Measurements from ENCODE around the gene S100B. TPM values are rescaled to one million over a fixed set of nuclear protein-coding genes. Genes with fewer than 3 reads are reported as not detected.
"Not testable (repeated sequence)": the region's sequence is repeated elsewhere in the genome, so short reads cannot be mapped to it uniquely, and the experiment has no call there.

Gene S100B
- polyA plus RNA-seq, 4 donors: 4.3 to 14.2 (median 4.5) TPM; not detected in 1

DNA sequence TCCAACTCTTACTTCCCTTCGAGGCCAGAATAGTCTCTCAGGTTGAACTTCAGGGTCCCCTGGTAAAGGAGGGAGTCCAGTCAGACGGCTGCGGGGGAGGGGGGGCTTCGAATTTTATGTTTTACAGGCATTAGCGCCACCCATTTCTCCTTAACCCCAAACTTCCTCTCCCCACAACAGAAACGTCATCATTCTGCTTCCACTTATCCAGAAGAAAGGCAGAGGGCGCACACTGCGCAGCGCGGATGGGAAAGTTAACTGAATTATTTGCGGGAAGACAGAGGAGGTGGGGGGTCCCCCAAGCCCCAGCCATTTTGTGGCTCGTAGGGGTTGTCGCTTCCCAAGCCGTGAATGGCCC is 30.1 kb upstream of the S100B start:
- FAIRE-seq (no peak), DNase-seq (peak; percentile 56 to 84)
- peaks cover 0 to 10% (median 2%) of the 10 kb centered on the region in 3 donors for H3K4me1 ChIP-seq (ENCODE audit: control insufficient read depth in 3 of 3, insufficient read depth in 2 of 3, low read depth in 1 of 3, low read length in 2 of 3)
- no peaks in the 10 kb centered on the region for H3K9me3 ChIP-seq (ENCODE audit: control insufficient read depth in 2 of 2, insufficient read depth in 1 of 2, low read depth in 1 of 2, low read length in 1 of 2)
- H3K36me3 ChIP-seq (ENCODE audit: control insufficient read depth in 3 of 3, insufficient read depth in 2 of 3, low read depth in 1 of 3, low read length in 3 of 3): peaks cover 0 to 3% (median 2%) of the 10 kb centered on the region in 3 donors
- H3K27me3 ChIP-seq (ENCODE audit: control insufficient read depth in 3 of 3, insufficient read depth in 3 of 3, low read length in 3 of 3): no peaks in the 10 kb centered on the region
- H3K27ac ChIP-seq (ENCODE audit: low read depth in 1 of 3, low read length in 2 of 3): peak overlapping the region; percentile 62 to 94 (median 94)
- 0 to 3% (median 1%) methylated on average over 14 of the region's 14 CpGs for WGBS, 3 donors
- peak overlapping the region; percentile 34 to 97 (median 81) for H3K4me3 ChIP-seq (ENCODE audit: low read depth in 1 of 3, low read length in 3 of 3)

GRCh38 chr21:46634427-46634826 is 29.5 kb upstream of the S100B start:
- H3K27me3 ChIP-seq (ENCODE audit: control insufficient read depth in 3 of 3, insufficient read depth in 3 of 3, low read length in 3 of 3): no peaks in the 10 kb centered on the region
- H3K4me1 ChIP-seq (ENCODE audit: control insufficient read depth in 3 of 3, insufficient read depth in 2 of 3, low read depth in 1 of 3, low read length in 2 of 3): peaks cover 0 to 10% (median 2%) of the 10 kb centered on the region in 3 donors
- peak overlapping the region in 2 of 3 donors; percentile 94 for H3K27ac ChIP-seq (ENCODE audit: low read depth in 1 of 3, low read length in 2 of 3)
- FAIRE-seq: no peak
- H3K4me3 ChIP-seq (ENCODE audit: low read depth in 1 of 3, low read length in 3 of 3): peak overlapping the region in 1 of 3 donors; percentile 97
- DNase-seq: no peak
- peaks cover 0 to 3% (median 2%) of the 10 kb centered on the region in 3 donors for H3K36me3 ChIP-seq (ENCODE audit: control insufficient read depth in 3 of 3, insufficient read depth in 2 of 3, low read depth in 1 of 3, low read length in 3 of 3)
- WGBS, 3 donors: 73 to 87% (median 83%) methylated on average over 8 of the region's 8 CpGs
- H3K9me3 ChIP-seq (ENCODE audit: control insufficient read depth in 2 of 2, insufficient read depth in 1 of 2, low read depth in 1 of 2, low read length in 1 of 2): no peaks in the 10 kb centered on the region

- H3K9me3 ChIP-seq (ENCODE audit: control insufficient read depth in 2 of 2, insufficient read depth in 1 of 2, low read depth in 1 of 2, low read length in 1 of 2): no peaks in the 10 kb centered on the region
- H3K27me3 ChIP-seq (ENCODE audit: control insufficient read depth in 3 of 3, insufficient read depth in 3 of 3, low read length in 3 of 3): no peaks in the 10 kb centered on the region
- peaks cover 0 to 10% (median 2%) of the 10 kb centered on the region in 3 donors for H3K4me1 ChIP-seq (ENCODE audit: control insufficient read depth in 3 of 3, insufficient read depth in 2 of 3, low read depth in 1 of 3, low read length in 2 of 3)
- 84 to 93% (median 87%) methylated on average over 5 of the region's 5 CpGs for WGBS, 3 donors
- H3K27ac ChIP-seq (ENCODE audit: low read depth in 1 of 3, low read length in 2 of 3): no peak overlapping the region
- no peak overlapping the region for H3K4me3 ChIP-seq (ENCODE audit: low read depth in 1 of 3, low read length in 3 of 3)
- no peak for FAIRE-seq
- DNase-seq: no peak
- peaks cover 0 to 3% (median 2%) of the 10 kb centered on the region in 3 donors for H3K36me3 ChIP-seq (ENCODE audit: control insufficient read depth in 3 of 3, insufficient read depth in 2 of 3, low read depth in 1 of 3, low read length in 3 of 3)
Observed at GRCh38 chr21:46633566-46633965, 28.7 kb upstream of the S100B start.

DNA sequence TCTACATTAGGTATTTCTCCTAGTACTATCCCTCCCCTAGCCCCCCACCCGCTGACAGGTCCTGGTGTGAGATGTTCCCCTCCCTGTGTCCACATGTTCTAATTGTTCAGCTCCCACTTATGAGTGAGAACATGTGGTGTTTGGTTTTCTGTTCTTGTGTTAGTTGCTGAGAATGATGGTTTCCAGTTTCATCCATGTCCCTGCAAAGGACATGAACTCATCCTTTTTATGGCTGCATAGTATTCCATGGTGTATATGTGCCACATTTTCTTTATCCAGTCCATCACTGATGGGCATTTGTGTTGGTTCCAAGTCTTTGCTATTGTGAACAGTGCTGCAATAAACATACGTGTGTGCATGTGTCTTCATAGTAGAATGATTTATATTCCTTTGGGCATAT is 26.0 kb upstream of the S100B start:
- 82 to 88% (median 87%) methylated on average over 2 of the region's 2 CpGs for WGBS, 3 donors
- not testable (repeated sequence) for H3K4me3 ChIP-seq (ENCODE audit: low read depth in 1 of 3, low read length in 3 of 3); H3K27me3 ChIP-seq (ENCODE audit: control insufficient read depth in 3 of 3, insufficient read depth in 3 of 3, low read length in 3 of 3); H3K4me1 ChIP-seq (ENCODE audit: control insufficient read depth in 3 of 3, insufficient read depth in 2 of 3, low read depth in 1 of 3, low read length in 2 of 3); DNase-seq; H3K36me3 ChIP-seq (ENCODE audit: control insufficient read depth in 3 of 3, insufficient read depth in 2 of 3, low read depth in 1 of 3, low read length in 3 of 3); H3K27ac ChIP-seq (ENCODE audit: low read depth in 1 of 3, low read length in 2 of 3); FAIRE-seq
- peaks cover 0 to 13% of the 10 kb centered on the region in 2 donors for H3K9me3 ChIP-seq (ENCODE audit: control insufficient read depth in 2 of 2, insufficient read depth in 1 of 2, low read depth in 1 of 2, low read length in 1 of 2)

DNA sequence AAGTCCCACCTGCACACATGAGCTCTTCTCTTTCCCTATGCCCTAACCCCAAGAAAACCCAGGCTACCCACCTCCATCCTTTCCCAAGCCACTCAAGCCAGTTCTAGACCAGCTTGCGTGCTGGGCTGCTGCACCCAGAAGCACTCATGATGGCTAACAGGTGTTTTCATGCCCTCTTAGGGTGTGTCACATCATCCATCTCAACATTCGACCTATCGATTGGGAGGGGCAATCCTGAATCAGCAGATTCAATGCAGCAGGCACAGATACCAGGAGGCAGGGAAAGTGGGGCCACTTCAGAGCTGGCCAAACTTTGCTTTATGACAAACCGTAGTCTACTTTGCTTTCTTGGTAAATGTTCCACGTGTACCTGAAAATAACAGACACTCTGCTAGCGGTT is 24.0 kb upstream of the S100B start:
- DNase-seq (no peak), FAIRE-seq (no peak)
- no peaks in the 10 kb centered on the region for H3K4me1 ChIP-seq (ENCODE audit: control insufficient read depth in 3 of 3, insufficient read depth in 2 of 3, low read depth in 1 of 3, low read length in 2 of 3)
- no peak overlapping the region for H3K27ac ChIP-seq (ENCODE audit: low read depth in 1 of 3, low read length in 2 of 3)
- H3K4me3 ChIP-seq (ENCODE audit: low read depth in 1 of 3, low read length in 3 of 3): no peak overlapping the region
- WGBS, 3 donors: 79 to 80% (median 80%) methylated on average over 6 of the region's 6 CpGs
- peaks cover 0 to 23% of the 10 kb centered on the region in 2 donors for H3K9me3 ChIP-seq (ENCODE audit: control insufficient read depth in 2 of 2, insufficient read depth in 1 of 2, low read depth in 1 of 2, low read length in 1 of 2)
- no peaks in the 10 kb centered on the region for H3K27me3 ChIP-seq (ENCODE audit: control insufficient read depth in 3 of 3, insufficient read depth in 3 of 3, low read length in 3 of 3)
- no peaks in the 10 kb centered on the region for H3K36me3 ChIP-seq (ENCODE audit: control insufficient read depth in 3 of 3, insufficient read depth in 2 of 3, low read depth in 1 of 3, low read length in 3 of 3)

GRCh38 chr21:46627726-46628125 is 22.8 kb upstream of the S100B start:
- H3K4me3 ChIP-seq (ENCODE audit: low read depth in 1 of 3, low read length in 3 of 3): no peak overlapping the region
- WGBS, 3 donors: 82 to 89% (median 86%) methylated on average over 4 of the region's 4 CpGs
- H3K9me3 ChIP-seq (ENCODE audit: control insufficient read depth in 2 of 2, insufficient read depth in 1 of 2, low read depth in 1 of 2, low read length in 1 of 2): peaks cover 0 to 23% of the 10 kb centered on the region in 2 donors
- H3K4me1 ChIP-seq (ENCODE audit: control insufficient read depth in 3 of 3, insufficient read depth in 2 of 3, low read depth in 1 of 3, low read length in 2 of 3): no peaks in the 10 kb centered on the region
- FAIRE-seq (no peak), DNase-seq (no peak)
- H3K36me3 ChIP-seq (ENCODE audit: control insufficient read depth in 3 of 3, insufficient read depth in 2 of 3, low read depth in 1 of 3, low read length in 3 of 3): no peaks in the 10 kb centered on the region
- H3K27me3 ChIP-seq (ENCODE audit: control insufficient read depth in 3 of 3, insufficient read depth in 3 of 3, low read length in 3 of 3): no peaks in the 10 kb centered on the region
- H3K27ac ChIP-seq (ENCODE audit: low read depth in 1 of 3, low read length in 2 of 3): no peak overlapping the region

DNA sequence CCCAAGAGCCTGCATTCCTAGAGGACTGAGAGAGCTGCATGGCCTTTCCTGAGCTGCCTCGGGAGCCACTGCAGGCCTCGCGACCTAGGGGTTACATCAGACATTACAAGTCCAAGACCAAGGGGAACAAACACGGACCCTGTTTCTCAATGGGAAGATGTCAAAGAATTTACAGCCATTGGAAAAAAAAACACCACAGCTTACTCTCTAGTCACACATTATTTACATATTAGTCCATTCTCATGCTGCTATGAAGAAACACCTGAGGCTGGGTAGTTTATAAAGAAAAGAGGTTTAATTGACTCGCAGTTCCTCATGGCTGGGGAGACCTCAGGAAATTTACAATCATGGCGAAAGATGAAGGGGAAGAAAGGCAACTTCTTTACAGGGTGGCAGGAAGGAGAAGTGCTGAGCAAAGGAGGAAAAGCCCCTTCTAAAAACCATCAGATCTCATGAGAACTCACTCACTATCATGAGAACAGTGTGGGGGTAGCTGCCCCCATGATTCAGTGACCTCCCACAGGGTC is 22.2 kb upstream of the S100B start:
- Histone ChIP-seq H3K36me3 (ENCODE audit: control insufficient read depth in 3 of 3, insufficient read depth in 2 of 3, low read depth in 1 of 3, low read length in 3 of 3) (no peaks in the 10 kb centered on the region), H3K4me1 (ENCODE audit: control insufficient read depth in 3 of 3, insufficient read depth in 2 of 3, low read depth in 1 of 3, low read length in 2 of 3) (no peaks in the 10 kb centered on the region), H3K9me3 (ENCODE audit: control insufficient read depth in 2 of 2, insufficient read depth in 1 of 2, low read depth in 1 of 2, low read length in 1 of 2) (peaks cover 0 to 23% of the 10 kb centered on the region in 2 donors), H3K27me3 (ENCODE audit: control insufficient read depth in 3 of 3, insufficient read depth in 3 of 3, low read length in 3 of 3) (no peaks in the 10 kb centered on the region), H3K27ac (ENCODE audit: low read depth in 1 of 3, low read length in 2 of 3) (no peak overlapping the region), H3K4me3 (ENCODE audit: low read depth in 1 of 3, low read length in 3 of 3) (no peak overlapping the region)
- no peak for DNase-seq
- 78 to 83% (median 82%) methylated on average over 6 of the region's 6 CpGs for WGBS, 3 donors
- no peak for FAIRE-seq

DNA sequence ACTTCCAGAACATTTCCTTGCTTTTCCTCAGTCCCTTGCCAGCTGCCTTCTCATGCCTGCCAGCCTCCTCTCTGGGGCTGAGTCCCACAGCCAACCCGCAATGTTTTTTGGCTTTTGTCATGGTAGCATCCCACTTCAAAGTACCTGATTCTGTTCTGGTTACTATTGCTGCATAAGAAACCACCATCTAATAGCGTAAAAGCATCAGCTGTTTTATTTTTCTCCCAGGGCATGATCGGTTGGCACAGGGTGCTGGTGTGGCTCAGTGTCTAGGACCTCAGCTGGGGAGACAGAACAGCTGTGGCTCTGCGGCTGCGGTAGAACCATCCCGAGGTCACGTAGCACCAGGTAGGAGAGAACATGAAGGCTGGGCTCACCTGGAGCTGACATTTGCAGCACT is 21.7 kb upstream of the S100B start:
- Histone ChIP-seq H3K4me1 (ENCODE audit: control insufficient read depth in 3 of 3, insufficient read depth in 2 of 3, low read depth in 1 of 3, low read length in 2 of 3) (no peaks in the 10 kb centered on the region), H3K27me3 (ENCODE audit: control insufficient read depth in 3 of 3, insufficient read depth in 3 of 3, low read length in 3 of 3) (no peaks in the 10 kb centered on the region), H3K27ac (ENCODE audit: low read depth in 1 of 3, low read length in 2 of 3) (no peak overlapping the region), H3K9me3 (ENCODE audit: control insufficient read depth in 2 of 2, insufficient read depth in 1 of 2, low read depth in 1 of 2, low read length in 1 of 2) (peaks cover 0 to 23% of the 10 kb centered on the region in 2 donors), H3K36me3 (ENCODE audit: control insufficient read depth in 3 of 3, insufficient read depth in 2 of 3, low read depth in 1 of 3, low read length in 3 of 3) (no peaks in the 10 kb centered on the region), H3K4me3 (ENCODE audit: low read depth in 1 of 3, low read length in 3 of 3) (no peak overlapping the region)
- DNase-seq: no peak
- 90 to 98% (median 93%) methylated on average over 7 of the region's 7 CpGs for WGBS, 3 donors
- no peak for FAIRE-seq

DNA sequence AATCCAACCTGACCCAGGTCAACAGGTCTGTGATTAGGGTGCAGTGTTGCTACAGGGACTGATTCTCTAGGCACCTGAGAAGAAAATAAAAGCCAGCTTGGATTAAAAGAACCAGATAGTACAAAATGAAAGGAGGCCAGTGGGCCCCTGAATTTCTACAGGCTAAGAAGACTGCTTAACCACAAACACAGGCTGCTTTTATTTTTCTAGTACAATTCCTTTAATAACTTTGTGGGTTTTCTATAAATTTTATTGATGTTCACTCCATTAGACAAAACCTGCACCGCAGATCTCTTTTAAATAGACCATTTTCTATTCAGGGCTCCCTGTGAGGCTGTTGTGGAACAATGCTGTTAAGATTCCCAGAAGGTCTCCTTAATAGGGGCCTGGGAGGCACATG is 20.9 kb upstream of the S100B start:
- WGBS, 3 donors: 89 to 96% (median 91%) methylated on average over 1 of the region's 1 CpG
- DNase-seq (no peak), FAIRE-seq (no peak)
- H3K36me3 ChIP-seq (ENCODE audit: control insufficient read depth in 3 of 3, insufficient read depth in 2 of 3, low read depth in 1 of 3, low read length in 3 of 3): no peaks in the 10 kb centered on the region
- no peak overlapping the region for H3K27ac ChIP-seq (ENCODE audit: low read depth in 1 of 3, low read length in 2 of 3)
- no peaks in the 10 kb centered on the region for H3K27me3 ChIP-seq (ENCODE audit: control insufficient read depth in 3 of 3, insufficient read depth in 3 of 3, low read length in 3 of 3)
- peaks cover 0 to 23% of the 10 kb centered on the region in 2 donors for H3K9me3 ChIP-seq (ENCODE audit: control insufficient read depth in 2 of 2, insufficient read depth in 1 of 2, low read depth in 1 of 2, low read length in 1 of 2)
- no peak overlapping the region for H3K4me3 ChIP-seq (ENCODE audit: low read depth in 1 of 3, low read length in 3 of 3)
- H3K4me1 ChIP-seq (ENCODE audit: control insufficient read depth in 3 of 3, insufficient read depth in 2 of 3, low read depth in 1 of 3, low read length in 2 of 3): no peaks in the 10 kb centered on the region

Measured in small intestine (tissue), 7 donors.